ENCODE results near the gene ZNF57.

Gene ZNF57

GRCh38 chr19:2854849-2855248 is 45.9 kb upstream of the ZNF57 start:
- Histone ChIP-seq H3K27me3 (ENCODE audit: insufficient read depth, low read length) (no peaks in the 10 kb centered on the region), H3F3A (ENCODE audit: insufficient read depth, low read length) (no peaks in the 10 kb centered on the region), H3K9me2 (ENCODE audit: low read depth, low read length) (no peaks in the 10 kb centered on the region), H3K79me2 (ENCODE audit: insufficient read depth, low read length) (no peaks in the 10 kb centered on the region), H2AFZ (ENCODE audit: low read length) (no peak overlapping the region), H3K36me3 (ENCODE audit: insufficient read depth, low read length) (peaks cover 27% of the 10 kb centered on the region), H4K20me1 (ENCODE audit: insufficient read depth, low read length) (no peaks in the 10 kb centered on the region), H3K9me3 (ENCODE audit: low read length) (peaks cover 45% of the 10 kb centered on the region), H3K27ac (ENCODE audit: low read depth, low read length, poor library complexity, severe bottlenecking) (no peak overlapping the region), H3K4me3 (ENCODE audit: low read depth, low read length, poor library complexity, severe bottlenecking) (no peak overlapping the region), H3K4me1 (ENCODE audit: insufficient read depth, low read length, severe bottlenecking) (no peaks in the 10 kb centered on the region), H3K4me2 (ENCODE audit: low read length) (no peak overlapping the region), H3K9ac (ENCODE audit: low read length) (no peak overlapping the region)
- TF ChIP-seq, protein P1, sequence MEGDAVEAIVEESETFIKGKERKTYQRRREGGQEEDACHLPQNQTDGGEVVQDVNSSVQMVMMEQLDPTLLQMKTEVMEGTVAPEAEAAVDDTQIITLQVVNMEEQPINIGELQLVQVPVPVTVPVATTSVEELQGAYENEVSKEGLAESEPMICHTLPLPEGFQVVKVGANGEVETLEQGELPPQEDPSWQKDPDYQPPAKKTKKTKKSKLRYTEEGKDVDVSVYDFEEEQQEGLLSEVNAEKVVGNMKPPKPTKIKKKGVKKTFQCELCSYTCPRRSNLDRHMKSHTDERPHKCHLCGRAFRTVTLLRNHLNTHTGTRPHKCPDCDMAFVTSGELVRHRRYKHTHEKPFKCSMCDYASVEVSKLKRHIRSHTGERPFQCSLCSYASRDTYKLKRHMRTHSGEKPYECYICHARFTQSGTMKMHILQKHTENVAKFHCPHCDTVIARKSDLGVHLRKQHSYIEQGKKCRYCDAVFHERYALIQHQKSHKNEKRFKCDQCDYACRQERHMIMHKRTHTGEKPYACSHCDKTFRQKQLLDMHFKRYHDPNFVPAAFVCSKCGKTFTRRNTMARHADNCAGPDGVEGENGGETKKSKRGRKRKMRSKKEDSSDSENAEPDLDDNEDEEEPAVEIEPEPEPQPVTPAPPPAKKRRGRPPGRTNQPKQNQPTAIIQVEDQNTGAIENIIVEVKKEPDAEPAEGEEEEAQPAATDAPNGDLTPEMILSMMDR (IDR thresholded peaks at IDR 0.05; ENCODE audit: low read length): no peak
- no peak for TF ChIP-seq EZH2 (IDR thresholded peaks at IDR 0.05; ENCODE audit: borderline replicate concordance, low read length)

DNA sequence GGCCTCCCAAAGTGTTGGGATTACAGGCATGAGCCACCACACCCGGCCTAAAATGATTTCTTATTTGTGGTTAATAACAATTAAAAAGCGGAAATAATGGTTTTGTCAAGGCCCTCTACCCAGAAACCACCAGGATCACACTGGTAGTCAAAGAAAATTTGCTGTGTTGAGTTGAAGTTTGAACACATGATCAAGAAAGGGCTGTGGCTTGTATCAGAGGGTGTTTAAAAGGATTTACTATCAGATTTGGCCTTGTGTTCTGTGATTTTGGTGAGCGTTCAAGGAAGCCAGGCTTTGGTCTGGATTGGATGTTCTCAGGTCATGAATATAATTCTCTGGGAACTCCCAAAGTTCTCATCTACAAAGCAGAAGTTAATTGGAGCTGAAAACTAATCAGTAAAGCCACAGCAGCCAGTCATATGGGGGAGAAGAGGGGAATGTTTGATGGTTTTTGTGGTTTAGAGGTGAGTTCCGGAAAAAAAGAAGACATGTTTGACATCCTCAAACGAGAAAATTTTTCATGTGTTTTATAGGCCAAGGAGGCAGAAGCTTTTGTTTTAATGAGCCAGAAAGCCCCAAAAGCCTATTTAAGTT is 44.2 kb upstream of the ZNF57 start:
- TF ChIP-seq, protein P1 (IDR thresholded peaks at IDR 0.05; ENCODE audit: low read length): no peak
- TF ChIP-seq EZH2 (IDR thresholded peaks at IDR 0.05; ENCODE audit: borderline replicate concordance, low read length): no peak
- Histone ChIP-seq H3K4me1 (ENCODE audit: insufficient read depth, low read length, severe bottlenecking) (no peaks in the 10 kb centered on the region), H3K27me3 (ENCODE audit: insufficient read depth, low read length) (no peaks in the 10 kb centered on the region), H3F3A (ENCODE audit: insufficient read depth, low read length) (no peaks in the 10 kb centered on the region), H3K4me2 (ENCODE audit: low read length) (no peak overlapping the region), H3K9me2 (ENCODE audit: low read depth, low read length) (no peaks in the 10 kb centered on the region), H3K27ac (ENCODE audit: low read depth, low read length, poor library complexity, severe bottlenecking) (no peak overlapping the region), H2AFZ (ENCODE audit: low read length) (no peak overlapping the region), H3K79me2 (ENCODE audit: insufficient read depth, low read length) (no peaks in the 10 kb centered on the region), H3K36me3 (ENCODE audit: insufficient read depth, low read length) (peaks cover 22% of the 10 kb centered on the region), H3K9ac (ENCODE audit: low read length) (no peak overlapping the region), H3K4me3 (ENCODE audit: low read depth, low read length, poor library complexity, severe bottlenecking) (no peak overlapping the region), H4K20me1 (ENCODE audit: insufficient read depth, low read length) (no peaks in the 10 kb centered on the region), H3K9me3 (ENCODE audit: low read length) (peaks cover 35% of the 10 kb centered on the region)

DNA sequence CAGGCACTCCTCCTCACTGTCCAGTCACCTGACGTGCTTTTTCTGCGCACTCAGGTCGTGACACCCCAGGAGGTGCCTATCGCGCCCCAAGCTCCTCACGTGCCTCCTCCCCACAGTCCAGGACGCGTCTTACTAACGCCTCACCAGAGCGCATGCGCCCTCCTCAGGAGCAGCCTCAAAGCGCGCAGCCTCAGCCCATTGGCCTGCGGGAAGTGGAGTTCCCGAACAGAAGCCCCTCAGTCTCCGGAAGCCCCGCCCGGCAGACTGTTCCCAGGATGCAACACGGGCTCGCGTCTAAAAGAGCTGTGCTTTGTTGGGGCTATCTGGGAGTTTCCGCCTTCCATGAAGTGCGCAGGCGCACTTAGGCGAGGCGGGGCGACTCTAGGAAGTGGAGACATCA is 41.9 kb upstream of the ZNF57 start:
- Histone ChIP-seq H3K9me2 (ENCODE audit: low read depth, low read length) (no peaks in the 10 kb centered on the region), H3K36me3 (ENCODE audit: insufficient read depth, low read length) (no peaks in the 10 kb centered on the region), H3K4me1 (ENCODE audit: insufficient read depth, low read length, severe bottlenecking) (no peaks in the 10 kb centered on the region), H3F3A (ENCODE audit: insufficient read depth, low read length) (no peaks in the 10 kb centered on the region), H3K79me2 (ENCODE audit: insufficient read depth, low read length) (no peaks in the 10 kb centered on the region), H3K9me3 (ENCODE audit: low read length) (peaks cover 16% of the 10 kb centered on the region), H3K27me3 (ENCODE audit: insufficient read depth, low read length) (no peaks in the 10 kb centered on the region), H3K9ac (ENCODE audit: low read length) (no peak overlapping the region), H2AFZ (ENCODE audit: low read length) (no peak overlapping the region), H3K4me2 (ENCODE audit: low read length) (no peak overlapping the region), H3K27ac (ENCODE audit: low read depth, low read length, poor library complexity, severe bottlenecking) (no peak overlapping the region), H4K20me1 (ENCODE audit: insufficient read depth, low read length) (no peaks in the 10 kb centered on the region), H3K4me3 (ENCODE audit: low read depth, low read length, poor library complexity, severe bottlenecking) (no peak overlapping the region)
- no peak for TF ChIP-seq EZH2 (IDR thresholded peaks at IDR 0.05; ENCODE audit: borderline replicate concordance, low read length)
- TF ChIP-seq, protein P1 (IDR thresholded peaks at IDR 0.05; ENCODE audit: low read length): no peak

Measured in OCI-LY1 (cell line).